K562 (cell line): ENCODE measurements around the gene PCBP3.

Experiments used
- CEBPB ChIP-seq: fragments of 450-650 bp; IDR thresholded peaks from 2 replicates; pipeline ENCODE4 v1.6.1; 2016; ENCODE audit warnings: missing genetic modification characterization, missing compliant biosample characterization
- CREB1 ChIP-seq, 2 experiments: sonication (generic) in 1 of 2; formaldehyde crosslinking in 1 of 2; IDR thresholded peaks; 2 replicates each; pipeline versions ENCODE4 v1.6.1 to v1.8.0; 2012 to 2022; ENCODE audit warnings: inconsistent platforms in 1 of 2, mild to moderate bottlenecking in 1 of 2, missing genetic modification reagents in 1 of 2, moderate library complexity in 1 of 2
- ELF1 ChIP-seq: fragments of 200-800 bp; sonication (Bioruptor generic); IDR thresholded peaks from 2 replicates; pipeline ENCODE4 v1.6.1; 2016; ENCODE audit warnings: missing genetic modification characterization, missing compliant biosample characterization
- FOXK2 ChIP-seq, 2 experiments: fragments of 450-650 bp; IDR thresholded peaks in 1 of 2; conservative IDR thresholded peaks in 1 of 2; 2 replicates each; pipeline ENCODE4 v1.6.1; 2016; ENCODE audit warnings: low read depth in 2 of 2, mild to moderate bottlenecking in 1 of 2
- POLR2AphosphoS5 ChIP-seq: IDR thresholded peaks from 2 replicates; pipeline ENCODE4 v1.6.1; 2011; ENCODE audit warnings: mild to moderate bottlenecking, low read depth, low read length, moderate library complexity; ENCODE audit not compliant: control insufficient read depth, insufficient read depth
- SMARCE1 ChIP-seq: fragments of 450-650 bp; IDR thresholded peaks from 2 replicates; pipeline ENCODE4 v1.7.1; 2016; ENCODE audit warnings: mild to moderate bottlenecking
- SP1 ChIP-seq: sonication (generic); formaldehyde crosslinking; IDR thresholded peaks from 2 replicates; pipeline ENCODE4 v1.8.1; 2022; ENCODE audit warnings: mild to moderate bottlenecking, missing genetic modification reagents
- TAF15 ChIP-seq: fragments of 200-400 bp; formaldehyde crosslinking; IDR thresholded peaks from 2 replicates; pipeline ENCODE4 v1.6.1; 2017; ENCODE audit warnings: mild to moderate bottlenecking, low read depth, low read length, moderate library complexity
- XRCC5 ChIP-seq: fragments of 200-400 bp; formaldehyde crosslinking; IDR thresholded peaks from 2 replicates; pipeline ENCODE4 v1.6.1; 2017; ENCODE audit warnings: low read depth, mild to moderate bottlenecking, low read length
- ZBED1 ChIP-seq: IDR thresholded peaks from 2 replicates; pipeline ENCODE4 v1.6.1; 2014
- ZNF24 ChIP-seq: fragments of 450-650 bp; IDR thresholded peaks from 2 replicates; pipeline ENCODE4 v1.6.1; 2016
- TF ChIP-seq, protein P1 (sequence below), 3 experiments: IDR thresholded peaks in 2 of 3; conservative IDR thresholded peaks in 1 of 3; 2 replicates each; pipeline ENCODE4 v1.5.1; 2011 to 2012; ENCODE audit warnings: low read length in 3 of 3, mild to moderate bottlenecking in 3 of 3, control low read depth in 2 of 3, improper control_type of control experiment in 1 of 3, inconsistent platforms in 1 of 3, low read depth in 1 of 3, mixed read lengths in 1 of 3, moderate library complexity in 1 of 3; ENCODE audit not compliant: insufficient read depth in 2 of 3

DNA sequence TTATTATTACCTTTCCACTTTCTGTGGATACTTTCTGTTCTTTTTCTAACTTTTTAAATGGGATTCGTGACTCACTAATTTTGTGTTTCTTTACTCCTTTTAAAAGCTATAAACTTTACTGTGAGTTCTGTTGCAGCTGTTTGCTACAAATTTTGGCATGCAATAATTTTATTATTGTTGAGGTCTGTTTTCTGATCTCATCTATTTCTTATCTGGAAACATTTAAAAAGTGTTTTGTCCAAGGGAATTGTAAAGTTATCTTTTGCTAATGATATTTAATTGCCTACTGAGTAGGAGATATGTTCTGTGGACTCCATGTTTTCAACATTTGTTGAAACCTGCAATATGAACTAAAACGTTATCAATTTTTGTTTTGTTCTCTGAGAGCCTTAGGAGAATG is 199.9 kb downstream of the PCBP3 start:
- TF ChIP-seq, protein P1, sequence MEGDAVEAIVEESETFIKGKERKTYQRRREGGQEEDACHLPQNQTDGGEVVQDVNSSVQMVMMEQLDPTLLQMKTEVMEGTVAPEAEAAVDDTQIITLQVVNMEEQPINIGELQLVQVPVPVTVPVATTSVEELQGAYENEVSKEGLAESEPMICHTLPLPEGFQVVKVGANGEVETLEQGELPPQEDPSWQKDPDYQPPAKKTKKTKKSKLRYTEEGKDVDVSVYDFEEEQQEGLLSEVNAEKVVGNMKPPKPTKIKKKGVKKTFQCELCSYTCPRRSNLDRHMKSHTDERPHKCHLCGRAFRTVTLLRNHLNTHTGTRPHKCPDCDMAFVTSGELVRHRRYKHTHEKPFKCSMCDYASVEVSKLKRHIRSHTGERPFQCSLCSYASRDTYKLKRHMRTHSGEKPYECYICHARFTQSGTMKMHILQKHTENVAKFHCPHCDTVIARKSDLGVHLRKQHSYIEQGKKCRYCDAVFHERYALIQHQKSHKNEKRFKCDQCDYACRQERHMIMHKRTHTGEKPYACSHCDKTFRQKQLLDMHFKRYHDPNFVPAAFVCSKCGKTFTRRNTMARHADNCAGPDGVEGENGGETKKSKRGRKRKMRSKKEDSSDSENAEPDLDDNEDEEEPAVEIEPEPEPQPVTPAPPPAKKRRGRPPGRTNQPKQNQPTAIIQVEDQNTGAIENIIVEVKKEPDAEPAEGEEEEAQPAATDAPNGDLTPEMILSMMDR (IDR thresholded peaks at IDR 0.05 in 2 of 3, conservative IDR thresholded peaks at IDR 0.05 in 1 of 3; ENCODE audit: insufficient read depth in 2 of 3, low read depth in 1 of 3, low read length in 3 of 3): no peak
- TF ChIP-seq XRCC5 (no peak), ZNF24 (no peak), SP1 (CRISPR knock-in tag) (no peak), FOXK2 (conservative IDR thresholded peaks at IDR 0.05 in 1 of 2, IDR thresholded peaks at IDR 0.05 in 1 of 2; ENCODE audit: low read depth in 2 of 2) (no peak), SMARCE1 (no peak), POLR2AphosphoS5 (no peak), ELF1 (no peak), TAF15 (no peak), CREB1 (IDR thresholded peaks at IDR 0.05) (no peak), CREB1 (CRISPR knock-in tag; IDR thresholded peaks at IDR 0.05) (no peak), CEBPB (tag) (no peak), ZBED1 (no peak)
